SK-MEL-5 (cell line): Measurements from ENCODE around the gene GINS2. TPM values are rescaled to one million over a fixed set of nuclear protein-coding genes. Genes with fewer than 3 reads are reported as not detected.

Source experiments
- DNase-seq: peaks from one replicate; pipeline ENCODE4 v3.0.0-alpha.2; 2016; ENCODE audit warnings: low read depth, low spot score
- in situ Hi-C: cut with HindIII; loops from 2 replicates; pipeline ENCODE4 v1.10.0; 2016; ENCODE audit warnings: low sequenced_read_pairs, high pct_unique_total_duplicates, low pct_unique_long_range_greater_than_20kb
- small RNA-seq, 2 experiments: library from RNA; depleted of rRNA; stranded (forward); fragments of <200 nt; gene quantifications; one replicate each; pipeline ENCODE3, GENCODE V24; 2014
- total RNA-seq: library from RNA; depleted of rRNA; stranded (reverse); fragments of >200 nt; shearing (Covaris generic); gene quantifications from 2 replicates; pipeline ENCODE4 v1.2.3, GENCODE V29; 2014; rRNA removed

GINS2 gene
- total RNA-seq, 1 experiment from 2014 or later = 10.9 TPM

GRCh38 chr16:85628645-85629044 is 60.1 kb downstream of the GINS2 start:
- in situ Hi-C loops = no loop called here
- no peak for DNase-seq

GRCh38 chr16:85628265-85628556 is 60.5 kb downstream of the GINS2 start:
- DNase-seq = no peak
- in situ Hi-C loops = no loop called here

GRCh38 chr16:85627526-85628264 is 61.1 kb downstream of the GINS2 start:
- no peak for DNase-seq
- in situ Hi-C loops = no loop called here

GRCh38 chr16:85627089-85627488 is 61.7 kb downstream of the GINS2 start:
- no peak for DNase-seq
- in situ Hi-C loops = no loop called here

Small RNA genes within 50 kb of the gene (small RNA-seq; reads per million reads assigned to genes)
- 0 to 0.05 reads per million in 2 experiments for gene RN7SL381P

Other genes starting within 250 kb of the GINS2 start
- 4.5 and 5.8 TPM in 2 replicates for gene GSE1, start 75.6 kb downstream of the GINS2 start, total RNA-seq
- gene C16orf74, start 62.1 kb upstream of the GINS2 start, total RNA-seq = 3.8 and 6.1 TPM in 2 replicates
- 27.1 and 32.9 TPM in 2 replicates for gene EMC8, start 110.6 kb upstream of the GINS2 start, total RNA-seq
- gene COX4I1, start 110.7 kb upstream of the GINS2 start, total RNA-seq = 696 and 745 TPM in 2 replicates
- 0.21 TPM in 1 of 2 replicates, not detected in the other for gene IRF8, start 210.2 kb upstream of the GINS2 start, total RNA-seq